Mesenchymal stem cell (in vitro differentiated cells and primary cell): ENCODE results near the gene NR4A1.

Source experiments
- DNase-seq: peaks from one replicate; pipeline ENCODE4 v3.0.0-alpha.2; 2013
- H2AFZ ChIP-seq: one replicate; pipeline ENCODE4 v1.6.1; 2013; ENCODE audit warnings: low read depth, mild to moderate bottlenecking, control low read depth, inconsistent platforms, low read length, moderate library complexity
- H2AK5ac ChIP-seq: 2 replicates; pipeline ENCODE4 v1.6.1; 2013; ENCODE audit warnings: low read length, moderate library complexity, mild to moderate bottlenecking, inconsistent platforms; ENCODE audit not compliant: severe bottlenecking
- H2BK120ac ChIP-seq: one replicate; pipeline ENCODE4 v1.6.1; 2013; ENCODE audit warnings: low read depth, mild to moderate bottlenecking, inconsistent platforms, low read length, moderate library complexity
- H2BK12ac ChIP-seq, 2 experiments: one replicate each; pipeline ENCODE4 v1.6.1; 2013; ENCODE audit warnings: inconsistent platforms in 2 of 2, low read length in 2 of 2, mild to moderate bottlenecking in 2 of 2, moderate library complexity in 2 of 2, control low read depth in 1 of 2
- H2BK15ac ChIP-seq: one replicate; pipeline ENCODE4 v1.6.1; 2013; ENCODE audit warnings: mild to moderate bottlenecking, low read depth, inconsistent platforms; ENCODE audit not compliant: poor library complexity, severe bottlenecking
- H2BK5ac ChIP-seq: 2 replicates; pipeline ENCODE4 v1.6.1; 2013; ENCODE audit warnings: low read depth, mild to moderate bottlenecking, low read length, control low read depth, inconsistent platforms; ENCODE audit not compliant: poor library complexity, severe bottlenecking
- H3K14ac ChIP-seq, 2 experiments: one replicate each; pipeline ENCODE4 v1.6.1; 2013; ENCODE audit warnings: inconsistent platforms in 2 of 2, low read length in 2 of 2, control low read depth in 1 of 2, mild to moderate bottlenecking in 1 of 2, moderate library complexity in 1 of 2
- H3K18ac ChIP-seq, 2 experiments: one replicate each; pipeline ENCODE4 v1.6.1; 2013; ENCODE audit warnings: inconsistent platforms in 2 of 2, low read length in 2 of 2, control low read depth in 1 of 2, low read depth in 1 of 2, mild to moderate bottlenecking in 1 of 2
- H3K23ac ChIP-seq, 2 experiments: one replicate each; pipeline ENCODE4 v1.6.1; 2013; ENCODE audit warnings: inconsistent platforms in 2 of 2, low read length in 2 of 2, mild to moderate bottlenecking in 2 of 2, moderate library complexity in 2 of 2, control low read depth in 1 of 2
- H3K27ac ChIP-seq: 2 replicates; pipeline ENCODE4 v1.5.1; 2013; ENCODE audit warnings: mild to moderate bottlenecking, moderate library complexity, low read length, control low read depth, inconsistent platforms; ENCODE audit not compliant: poor library complexity, severe bottlenecking
- H3K27me3 ChIP-seq, 2 experiments: 2 replicates each; pipeline versions ENCODE4 v1.6.1 to v1.7.0; 2013; ENCODE audit warnings: low read length in 2 of 2, mild to moderate bottlenecking in 2 of 2, moderate library complexity in 2 of 2, control low read depth in 1 of 2, inconsistent platforms in 1 of 2; ENCODE audit not compliant: control insufficient read depth in 1 of 2, insufficient read depth in 1 of 2
- H3K36me3 ChIP-seq, 2 experiments: 2 replicates each; pipeline versions ENCODE4 v1.6.1 to v1.7.0; 2013; ENCODE audit warnings: low read length in 2 of 2, control low read depth in 1 of 2, inconsistent platforms in 1 of 2, low read depth in 1 of 2, mild to moderate bottlenecking in 1 of 2; ENCODE audit not compliant: insufficient read depth in 2 of 2, control insufficient read depth in 1 of 2
- H3K4ac ChIP-seq, 2 experiments: one replicate each; pipeline ENCODE4 v1.6.1; 2013; ENCODE audit warnings: inconsistent platforms in 2 of 2, low read length in 2 of 2, mild to moderate bottlenecking in 2 of 2, moderate library complexity in 2 of 2, control low read depth in 1 of 2, low read depth in 1 of 2
- H3K4me1 ChIP-seq: 2 replicates; pipeline ENCODE4 v1.6.1; 2013; ENCODE audit warnings: low read depth, low read length, control low read depth; ENCODE audit not compliant: control insufficient read depth, insufficient read depth
- H3K4me2 ChIP-seq: 2 replicates; pipeline ENCODE4 v1.6.1; 2013; ENCODE audit warnings: low read length, mild to moderate bottlenecking, inconsistent platforms; ENCODE audit not compliant: poor library complexity, severe bottlenecking
- H3K4me3 ChIP-seq, 2 experiments: 2 replicates each; pipeline versions ENCODE4 v1.5.1 to v1.7.0; 2013; ENCODE audit warnings: low read length in 2 of 2, mild to moderate bottlenecking in 2 of 2, control low read depth in 1 of 2, low read depth in 1 of 2; ENCODE audit not compliant: insufficient read depth in 1 of 2
- H3K79me1 ChIP-seq: replicated peaks from 2 replicates; pipeline ENCODE4 v1.6.1; 2013; ENCODE audit warnings: mild to moderate bottlenecking, control low read depth, low read length, inconsistent platforms; ENCODE audit not compliant: poor library complexity, severe bottlenecking
- H3K9ac ChIP-seq: 2 replicates; pipeline ENCODE4 v1.7.0; 2013; ENCODE audit warnings: mild to moderate bottlenecking, low read length, moderate library complexity
- H3K9me3 ChIP-seq: 2 replicates; pipeline ENCODE4 v1.7.0; 2013; ENCODE audit warnings: mild to moderate bottlenecking, low read length; ENCODE audit not compliant: control insufficient read depth
- H4K8ac ChIP-seq: one replicate; pipeline ENCODE4 v1.6.1; 2013; ENCODE audit warnings: inconsistent platforms, mild to moderate bottlenecking, low read length, moderate library complexity
- H4K91ac ChIP-seq: one replicate; pipeline ENCODE4 v1.6.1; 2013; ENCODE audit warnings: mild to moderate bottlenecking, low read length, inconsistent platforms
- WGBS: methylation state at CpG from one replicate; pipeline ENCODE4 v1.1.7; 2013; ENCODE audit warnings: mixed read lengths; 5-methylcytosine and 5-hydroxymethylcytosine counted together

The NR4A1 gene

GRCh38 chr12:52052468-52053186, 1.4 kb downstream of the NR4A1 start:
- Histone ChIP-seq H3K4me2 (no peak overlapping the region), H3K14ac (no peak overlapping the region), H3K9me3 (no peaks in the 10 kb centered on the region), H2AFZ (no peak overlapping the region), H4K91ac (no peak overlapping the region), H3K79me1 (no peaks in the 10 kb centered on the region), H2BK120ac (no peak overlapping the region), H3K36me3 (peaks cover 0 to 6% of the 10 kb centered on the region in 2 experiments), H3K23ac (no peak overlapping the region), H3K27ac (no peak overlapping the region), H2BK12ac (no peak overlapping the region), H2BK15ac (no peak overlapping the region), H2BK5ac (no peak overlapping the region), H4K8ac (no peak overlapping the region), H3K9ac (peak overlapping the region; percentile 93), H3K4ac (no peak overlapping the region), H3K27me3 (no peaks in the 10 kb centered on the region), H2AK5ac (no peak overlapping the region), H3K18ac (no peak overlapping the region), H3K4me3 (peak overlapping the region in 1 of 2 experiments; percentile 82), H3K4me1 (peaks cover 18% of the 10 kb centered on the region)
- 89% methylated on average over 5 of the region's 7 CpGs for WGBS
- no peak for DNase-seq

GRCh38 chr12:52053536-52054209, 2.4 kb downstream of the NR4A1 start:
- H3K4me3 ChIP-seq, result no peak overlapping the region
- peak; percentile 64 for DNase-seq
- peak overlapping the region; percentile 93 for H3K9ac ChIP-seq
- no peaks in the 10 kb centered on the region for H3K27me3 ChIP-seq
- H3K4ac ChIP-seq, result no peak overlapping the region
- H2BK12ac ChIP-seq, result no peak overlapping the region
- no peak overlapping the region for H3K27ac ChIP-seq
- H3K9me3 ChIP-seq, result no peaks in the 10 kb centered on the region
- no peak overlapping the region for H2BK15ac ChIP-seq
- H4K8ac ChIP-seq, result no peak overlapping the region
- WGBS, result 88% methylated on average over 8 of the region's 9 CpGs
- no peak overlapping the region for H2AK5ac ChIP-seq
- H2BK5ac ChIP-seq, result no peak overlapping the region
- H3K4me2 ChIP-seq, result no peak overlapping the region
- peaks cover 18% of the 10 kb centered on the region for H3K4me1 ChIP-seq
- H2AFZ ChIP-seq, result no peak overlapping the region
- H2BK120ac ChIP-seq, result no peak overlapping the region
- no peaks in the 10 kb centered on the region for H3K79me1 ChIP-seq
- H3K23ac ChIP-seq, result no peak overlapping the region
- peaks cover 0 to 11% of the 10 kb centered on the region in 2 experiments for H3K36me3 ChIP-seq
- no peak overlapping the region for H4K91ac ChIP-seq
- no peak overlapping the region for H3K14ac ChIP-seq
- no peak overlapping the region for H3K18ac ChIP-seq

- H3K18ac ChIP-seq, result no peak overlapping the region
- no peak overlapping the region for H3K27ac ChIP-seq
- H2BK120ac ChIP-seq, result no peak overlapping the region
- peak overlapping the region; percentile 37 for H2BK15ac ChIP-seq
- H3K4me2 ChIP-seq, result no peak overlapping the region
- H3K23ac ChIP-seq, result no peak overlapping the region
- peaks cover 0 to 16% of the 10 kb centered on the region in 2 experiments for H3K36me3 ChIP-seq
- no peak overlapping the region for H4K8ac ChIP-seq
- no peak overlapping the region for H3K9ac ChIP-seq
- no peaks in the 10 kb centered on the region for H3K79me1 ChIP-seq
- 92% methylated on average over 21 of the region's 21 CpGs for WGBS
- no peak overlapping the region for H3K4ac ChIP-seq
- peak; percentile 27 for DNase-seq
- H2BK5ac ChIP-seq, result no peak overlapping the region
- H4K91ac ChIP-seq, result no peak overlapping the region
- peaks cover 18% of the 10 kb centered on the region for H3K4me1 ChIP-seq
- H3K9me3 ChIP-seq, result no peaks in the 10 kb centered on the region
- H3K14ac ChIP-seq, result no peak overlapping the region
- H2AFZ ChIP-seq, result no peak overlapping the region
- no peak overlapping the region for H2AK5ac ChIP-seq
- H3K27me3 ChIP-seq, result no peaks in the 10 kb centered on the region
- H3K4me3 ChIP-seq, result no peak overlapping the region
- H2BK12ac ChIP-seq, result no peak overlapping the region
Measured at GRCh38 chr12:52054231-52054832, 3.1 kb downstream of the NR4A1 start.
